Stromal cell of bone marrow (primary cell): ENCODE measurements around the gene PRRT4.

ENCODE experiments used
- DNase-seq: peaks from one replicate; pipeline ENCODE4 v3.0.0-alpha.2; 2012; ENCODE audit warnings: low read depth

The PRRT4 gene

DNA sequence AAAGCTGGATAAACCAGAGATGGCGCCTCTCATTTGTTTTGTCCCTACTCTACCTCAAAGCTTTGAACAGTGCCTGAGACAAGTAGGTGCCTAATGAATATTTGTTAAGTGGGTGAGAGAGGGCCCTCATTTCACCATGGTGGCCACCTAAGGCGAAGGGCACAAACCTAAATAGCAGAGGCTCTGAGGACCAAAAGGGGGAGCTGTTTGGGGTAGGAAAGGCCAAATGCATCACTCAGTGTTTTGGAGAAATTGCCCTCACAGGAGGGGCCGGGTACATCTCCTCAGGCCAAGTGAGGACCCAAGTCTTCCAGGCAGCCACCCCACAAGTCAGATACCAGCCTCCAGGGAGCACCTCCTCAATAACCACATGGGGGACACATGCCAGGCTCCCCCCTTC, 34.3 kb upstream of the PRRT4 start:
- no peak for DNase-seq

DNA sequence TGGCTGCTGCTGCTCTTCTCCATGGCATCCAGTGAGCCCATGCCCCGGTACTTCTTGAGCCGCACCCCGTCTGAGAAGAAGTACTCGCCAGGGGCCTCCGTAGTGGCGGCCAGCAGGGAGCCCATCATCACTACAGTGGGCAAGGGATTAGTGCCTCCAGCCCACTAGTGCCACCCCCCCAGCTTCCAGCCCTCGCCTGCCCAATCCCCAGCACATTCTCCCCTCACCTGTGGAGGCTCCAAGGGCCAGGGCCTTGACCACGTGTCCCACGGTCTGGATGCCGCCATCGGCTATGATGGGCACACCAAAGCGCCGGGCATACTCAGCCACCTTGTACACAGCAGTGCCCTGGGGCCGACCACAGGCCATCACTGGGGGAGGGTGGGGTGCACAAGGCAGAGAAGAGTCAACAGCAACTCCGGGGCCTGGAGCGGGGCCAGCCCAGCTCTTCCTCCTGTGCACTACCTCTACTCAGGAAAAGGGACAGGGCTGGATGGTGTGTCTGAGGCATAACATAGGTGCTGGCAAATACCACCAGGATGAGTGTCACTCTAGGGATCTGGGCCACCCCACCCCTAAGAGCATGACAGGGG, 33.5 kb upstream of the PRRT4 start:
- no peak for DNase-seq

DNA sequence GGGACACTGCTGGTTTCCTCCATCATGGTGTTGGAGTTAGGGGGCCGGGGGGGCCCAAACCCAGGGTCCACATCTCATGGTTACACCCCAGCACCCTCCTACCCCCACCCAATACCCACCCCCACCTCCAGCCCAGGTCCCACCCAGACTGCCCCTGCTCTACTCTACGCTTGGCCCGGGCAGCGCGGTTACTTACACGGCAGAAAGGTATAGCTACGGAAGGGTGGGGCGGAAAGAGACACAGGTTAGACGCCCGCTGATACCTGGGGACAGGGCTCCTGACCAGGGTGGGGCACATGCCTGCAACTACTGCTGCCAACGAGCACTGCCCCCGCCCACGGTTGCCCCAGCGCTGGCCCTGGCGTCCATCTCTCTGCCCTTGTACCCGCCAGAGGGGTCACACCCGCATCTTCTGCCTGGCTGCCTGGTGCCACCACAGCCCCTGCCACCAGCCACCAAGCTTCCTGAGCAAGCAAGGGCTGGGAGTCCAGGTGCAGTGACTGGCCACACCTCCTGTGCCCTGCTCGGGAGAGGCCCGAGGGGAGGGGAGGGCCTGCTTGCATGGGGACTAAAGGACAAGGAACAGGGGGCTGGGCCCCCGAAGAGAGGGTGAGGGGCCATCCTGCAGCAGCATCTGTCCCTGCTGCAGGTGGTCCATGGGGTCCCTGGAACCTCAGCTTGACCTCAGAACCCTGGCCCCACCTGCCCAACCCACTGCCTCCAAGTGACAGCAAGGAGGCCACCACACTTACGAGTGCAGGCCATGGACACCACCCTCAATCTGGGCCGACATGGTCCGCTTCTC, 32.2 kb upstream of the PRRT4 start:
- DNase-seq = no peak

DNA sequence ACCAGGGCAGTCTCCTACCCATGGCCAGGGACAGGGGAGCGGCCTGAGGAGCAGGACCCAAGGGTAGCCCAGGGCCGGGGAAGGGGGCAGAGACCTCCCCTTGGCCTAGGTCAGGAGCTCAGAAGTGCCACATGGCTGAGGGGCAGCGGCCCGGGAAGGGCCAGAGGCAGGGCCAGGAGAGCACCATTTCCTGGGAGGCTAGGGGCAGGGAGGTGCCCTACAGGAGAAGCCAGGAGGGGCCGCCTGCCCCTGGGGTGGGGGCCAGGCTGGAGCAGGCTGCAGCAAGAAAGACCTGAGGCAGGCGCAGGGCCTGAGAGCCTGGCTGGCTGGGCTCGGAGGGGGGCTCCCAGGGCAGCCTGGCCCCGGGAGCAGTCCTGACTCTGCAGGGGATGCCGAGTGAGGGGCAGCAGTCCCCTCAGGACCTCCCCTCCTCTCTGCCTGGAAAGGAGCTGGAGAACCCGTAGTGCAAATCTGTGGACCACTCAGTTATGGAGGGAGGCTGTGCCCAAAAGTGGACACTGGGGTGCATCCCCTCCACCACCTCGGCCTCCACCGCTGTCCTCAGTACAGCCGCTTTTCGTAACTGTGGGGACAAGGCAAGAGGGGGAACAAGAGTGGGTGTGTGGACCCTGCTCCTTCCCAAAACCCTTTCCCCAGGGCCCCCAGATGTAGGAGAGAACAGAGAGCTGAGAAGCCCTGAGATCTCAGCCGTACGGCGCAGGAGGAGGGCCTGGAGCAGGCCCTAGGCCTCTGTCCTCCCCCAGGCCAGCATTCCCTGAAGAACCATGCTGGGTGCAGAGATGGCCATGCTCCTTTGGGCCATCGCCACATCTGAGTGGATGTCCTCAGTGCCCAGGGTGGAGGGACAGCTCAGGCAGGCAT, 31.2 kb upstream of the PRRT4 start:
- DNase-seq = no peak

DNA sequence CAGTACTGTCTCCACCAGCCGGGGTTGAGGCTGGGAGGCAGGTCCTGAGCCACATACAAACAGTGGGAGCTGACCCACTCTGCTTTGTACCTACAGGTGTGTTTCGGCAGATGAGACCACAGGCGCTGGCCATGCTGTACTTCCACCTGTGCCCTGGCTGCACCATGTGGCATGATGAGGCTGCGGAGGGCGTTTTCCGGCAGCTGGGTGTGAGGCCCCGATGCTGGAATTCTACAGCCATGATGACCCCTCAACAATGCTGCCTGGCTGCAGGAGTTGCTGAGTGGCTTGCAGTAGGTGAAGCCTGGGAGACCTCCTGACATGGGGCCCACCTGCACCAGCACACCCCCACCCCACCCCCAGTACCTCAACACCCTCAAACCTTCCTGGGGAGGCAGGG, 30.3 kb upstream of the PRRT4 start:
- no peak for DNase-seq

DNA sequence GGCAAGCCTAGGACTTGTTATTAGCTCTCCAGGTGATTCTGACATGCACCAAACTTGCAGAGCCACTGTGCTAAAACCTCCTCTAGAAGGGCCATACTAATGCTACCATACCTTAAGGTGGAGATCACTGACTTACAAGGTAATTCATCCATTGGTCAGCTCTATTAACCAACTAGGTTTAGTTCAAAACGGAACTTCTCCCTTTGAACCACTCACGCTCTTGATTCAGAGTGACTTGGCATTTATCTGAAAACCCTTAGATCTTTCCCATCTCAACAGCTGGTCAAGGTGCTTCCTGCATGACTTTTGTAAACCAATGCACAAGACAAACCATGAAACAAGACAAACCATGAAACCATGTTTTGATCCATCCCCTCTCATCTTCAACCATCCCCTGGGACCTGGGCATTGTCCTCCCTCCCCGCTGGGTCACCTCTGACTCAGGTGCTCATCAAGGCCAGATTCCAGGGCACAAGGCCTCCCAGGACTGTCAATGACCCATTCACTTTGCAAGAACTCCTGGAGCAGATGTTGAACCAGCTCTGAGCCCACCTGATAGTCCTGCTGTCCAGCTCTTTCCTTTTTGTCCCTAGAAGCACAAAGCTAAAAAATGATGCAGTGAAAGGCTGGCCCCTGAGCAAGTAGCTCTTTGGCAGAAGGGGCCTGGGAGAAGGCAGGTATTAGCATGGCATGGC, 29.5 kb upstream of the PRRT4 start:
- DNase-seq = no peak

DNA sequence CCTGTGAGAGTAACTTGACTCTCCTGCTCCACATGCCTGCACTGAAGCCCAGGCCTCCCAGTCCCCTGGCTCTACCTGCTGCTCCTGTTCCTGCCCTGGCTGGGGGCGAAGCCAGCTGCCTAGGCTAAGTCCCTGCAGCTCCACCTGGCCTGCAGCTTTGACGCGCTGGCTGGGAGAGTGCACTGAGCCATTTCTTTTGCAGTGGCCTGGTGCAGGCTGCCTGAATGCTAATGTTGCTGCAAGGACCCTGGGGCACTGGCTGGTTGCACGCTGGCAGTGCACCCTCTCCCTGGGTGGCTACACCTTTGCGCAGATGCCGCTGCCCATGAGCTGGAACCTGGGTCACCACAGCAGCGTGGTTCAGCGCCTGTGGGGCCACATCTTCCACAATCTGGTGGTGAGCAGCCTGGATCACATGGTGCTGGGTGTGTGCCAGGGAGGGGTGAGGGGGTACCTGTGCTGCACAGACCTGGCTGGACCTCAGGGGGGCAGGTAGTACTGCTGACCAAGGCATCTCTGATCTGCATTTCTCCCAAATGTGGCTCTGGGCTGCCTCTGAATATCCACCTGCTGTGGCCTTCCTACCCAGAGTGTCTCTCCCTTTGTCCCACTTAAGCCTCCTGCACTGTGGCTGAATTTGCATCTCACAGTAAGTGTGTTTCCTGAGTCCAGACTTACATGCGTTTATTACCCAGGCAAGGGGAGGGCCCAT, 28.3 kb upstream of the PRRT4 start:
- DNase-seq = no peak

DNA sequence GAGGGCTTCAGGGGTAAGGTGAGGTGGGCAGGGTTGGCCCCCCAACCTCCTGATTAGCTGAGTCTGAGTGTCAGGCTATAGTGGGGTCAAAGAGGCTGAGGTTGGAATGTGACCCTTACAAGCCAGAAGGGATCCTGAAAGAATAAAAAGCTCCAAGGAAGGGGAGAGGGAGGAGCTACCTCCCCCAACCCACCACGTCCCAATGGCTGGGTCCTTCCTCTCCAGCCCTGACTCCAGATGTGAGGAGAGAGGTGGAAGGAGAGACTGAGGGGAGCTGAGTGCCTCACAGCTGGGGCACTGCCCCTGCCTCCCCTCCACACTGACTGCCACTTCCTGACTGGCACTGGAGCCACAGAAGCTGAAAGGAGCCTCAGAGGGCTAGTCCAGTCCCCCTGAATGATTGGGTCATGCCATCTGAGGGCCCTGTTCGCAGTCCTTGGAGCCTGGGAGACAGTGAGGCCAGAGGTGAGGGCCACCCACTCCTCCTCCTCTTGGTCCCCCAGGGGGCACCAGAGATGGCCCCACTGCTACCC, 27.7 kb upstream of the PRRT4 start:
- no peak for DNase-seq

DNA sequence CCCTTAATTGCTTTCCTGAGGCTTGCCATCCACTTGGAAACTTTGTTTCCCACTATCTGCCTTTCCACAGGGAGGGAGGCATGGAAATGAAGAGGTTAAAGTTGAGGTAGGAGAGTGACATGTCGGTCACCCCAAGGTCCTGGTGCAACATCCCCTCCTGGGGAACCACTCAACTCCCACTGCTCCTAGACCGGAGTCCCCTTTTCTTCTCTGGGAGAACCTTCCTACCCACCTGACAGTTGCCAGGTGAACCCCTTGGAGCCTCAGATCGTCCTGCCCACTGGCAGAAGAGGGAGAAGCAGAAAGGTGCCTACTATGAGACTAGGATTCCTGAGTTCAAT, 26.6 kb upstream of the PRRT4 start:
- DNase-seq = no peak

DNA sequence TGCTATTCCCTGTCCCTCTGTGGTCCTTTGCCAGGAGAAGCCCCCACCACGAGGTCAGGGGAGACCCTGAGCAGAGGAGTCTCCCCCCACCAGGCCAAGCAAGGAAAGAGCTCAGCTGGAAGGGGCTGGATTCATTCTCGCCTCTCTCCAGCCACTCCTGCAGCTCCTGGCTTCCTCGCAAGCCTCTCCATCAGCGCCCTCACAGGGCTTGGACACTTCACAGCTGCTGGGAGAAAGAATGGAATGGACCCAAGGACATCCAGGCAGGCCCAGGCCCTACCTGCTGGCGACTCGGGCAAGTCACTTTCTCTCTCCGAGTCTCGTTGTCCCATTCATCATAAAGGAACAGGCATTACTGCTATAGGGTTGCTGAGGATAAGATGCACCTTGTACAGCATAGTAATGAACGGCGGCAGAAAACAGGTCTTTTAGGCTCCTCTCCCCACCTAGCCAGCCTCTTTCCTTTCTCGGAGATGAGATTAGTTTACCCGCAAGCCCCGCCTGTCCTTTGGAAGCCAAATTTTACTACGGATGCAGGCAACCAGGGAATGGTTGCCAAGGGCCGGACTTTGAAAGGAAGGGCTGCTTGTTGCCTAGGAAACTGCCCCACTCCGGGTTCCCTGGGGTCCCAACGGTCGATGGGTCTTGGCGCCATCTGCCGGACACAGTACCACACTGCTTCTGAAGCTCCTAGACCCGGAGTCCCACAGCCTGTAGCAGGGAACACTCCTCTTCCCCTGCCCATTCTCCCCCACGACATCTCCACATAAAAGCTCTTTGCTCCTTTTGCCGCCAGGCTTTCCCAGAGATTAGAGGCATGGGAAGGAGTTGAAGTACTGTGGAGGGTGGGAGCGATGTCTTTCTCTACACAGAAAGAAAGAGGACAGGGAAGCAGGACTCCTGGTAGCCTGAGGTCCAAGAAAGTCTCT, 26.0 kb upstream of the PRRT4 start:
- DNase-seq = peak; percentile 70

DNA sequence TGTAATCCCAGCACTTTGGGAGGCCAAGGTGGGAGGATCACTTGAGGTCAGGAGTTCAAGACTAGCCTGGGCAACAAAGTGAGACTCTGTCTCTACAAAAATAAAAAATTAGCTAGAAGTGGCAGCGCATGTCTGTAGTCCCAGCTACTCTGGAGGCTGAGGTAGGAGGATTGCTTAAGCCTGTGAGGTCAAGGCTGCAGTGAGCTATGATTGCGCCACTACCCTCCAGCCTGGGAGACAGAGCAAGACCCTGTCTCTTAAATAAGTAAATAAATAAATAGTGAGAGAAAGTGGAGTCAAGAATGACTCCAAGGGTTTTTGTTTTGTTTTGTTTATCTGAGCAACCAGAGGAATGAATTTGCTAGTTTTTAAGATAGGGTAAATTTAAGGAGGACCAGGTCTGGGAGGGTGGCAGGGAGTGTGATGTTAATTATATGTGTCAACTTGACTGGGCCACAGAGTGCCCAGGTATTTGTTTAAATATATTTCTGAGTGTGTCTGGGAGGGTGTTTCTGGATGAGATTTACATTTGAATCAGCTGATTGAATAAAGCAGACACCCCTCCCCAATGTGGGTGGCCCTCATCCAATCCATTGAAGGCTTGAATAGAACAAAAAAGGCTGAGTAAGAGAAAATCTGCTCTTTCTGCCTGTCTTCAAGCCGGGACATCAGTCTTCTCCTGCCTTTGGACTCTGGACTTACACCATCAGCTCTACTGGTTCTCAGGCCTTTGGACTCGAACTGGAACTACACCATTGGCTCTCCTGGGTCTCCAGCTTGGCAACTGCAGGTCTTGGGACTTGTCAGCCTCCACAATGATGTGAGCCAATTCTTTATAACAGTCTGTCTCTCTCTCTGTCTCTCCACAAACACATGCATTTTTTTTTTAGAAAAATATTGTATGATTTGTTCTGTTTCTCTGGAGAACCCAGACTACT, 24.8 kb upstream of the PRRT4 start:
- no peak for DNase-seq

DNA sequence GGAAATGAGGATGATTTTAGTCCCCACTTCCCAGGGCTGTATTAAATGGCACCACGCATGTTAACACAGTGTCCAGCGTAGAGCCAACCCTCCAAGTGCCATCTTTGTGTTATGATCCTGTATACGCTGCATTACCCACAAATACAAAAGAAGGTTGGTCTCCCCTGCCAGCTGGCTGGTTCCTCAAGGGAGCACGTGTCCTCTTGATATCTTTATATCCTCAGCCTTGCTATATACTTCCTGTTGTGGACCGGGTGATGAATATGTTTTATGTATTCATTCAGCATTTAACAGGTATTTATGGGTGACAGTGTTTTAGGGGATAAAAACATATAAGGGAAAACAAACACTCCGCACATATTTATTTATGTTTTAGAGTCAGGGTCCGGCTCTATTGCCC, 23.2 kb upstream of the PRRT4 start:
- no peak for DNase-seq

DNA sequence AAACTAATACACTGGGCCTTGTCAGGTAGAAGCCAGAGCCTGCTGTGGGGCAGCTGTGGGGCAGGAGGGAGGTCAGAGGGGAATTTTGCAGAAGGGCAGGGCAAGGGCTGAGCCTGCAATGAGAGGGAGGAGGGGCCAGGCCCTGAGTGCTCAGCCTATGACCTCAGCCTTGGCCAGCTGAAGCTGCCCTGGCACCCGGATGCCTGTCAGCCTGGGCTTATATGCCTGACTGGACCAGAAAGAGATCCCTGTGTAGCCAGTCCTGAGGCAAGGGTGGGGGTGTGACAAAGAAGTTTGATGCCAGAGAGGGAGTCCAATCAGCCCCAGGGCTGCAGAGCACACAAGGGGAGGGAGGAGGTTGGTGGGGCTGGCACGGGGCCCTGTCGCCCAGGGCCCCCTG, 22.3 kb upstream of the PRRT4 start:
- DNase-seq = no peak

DNA sequence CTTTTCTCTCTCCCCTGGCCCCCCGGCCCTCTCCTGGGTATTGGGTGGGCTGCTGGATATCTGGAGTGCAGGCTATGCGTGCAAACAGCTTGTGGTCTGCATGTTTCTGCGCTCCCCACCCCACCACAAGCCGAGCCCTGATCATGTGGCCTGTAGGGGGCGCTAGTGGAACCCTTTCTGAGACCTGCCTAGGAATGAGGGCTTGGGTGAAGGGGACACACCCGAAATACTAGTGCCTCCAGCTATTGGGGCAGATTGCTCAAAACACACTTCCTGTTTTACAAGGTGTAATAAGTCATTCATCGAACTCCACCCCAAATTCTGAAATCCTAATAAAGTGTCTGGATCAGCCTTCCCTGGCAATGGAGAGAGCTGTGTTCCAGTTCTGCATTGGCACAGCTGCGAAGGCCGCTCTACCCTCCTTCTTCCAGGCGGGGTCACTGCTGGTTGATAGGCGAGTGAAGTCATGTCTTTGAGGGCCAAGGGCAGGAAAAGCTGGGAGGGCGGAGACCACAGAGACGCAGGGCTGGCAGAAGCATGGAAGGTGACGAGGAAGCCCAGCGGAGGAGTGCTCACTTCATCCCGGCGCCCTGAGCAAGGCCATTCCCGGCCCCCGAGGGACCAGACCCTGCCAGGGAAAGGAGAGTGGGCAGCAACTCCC, 19.8 kb upstream of the PRRT4 start:
- no peak for DNase-seq

DNA sequence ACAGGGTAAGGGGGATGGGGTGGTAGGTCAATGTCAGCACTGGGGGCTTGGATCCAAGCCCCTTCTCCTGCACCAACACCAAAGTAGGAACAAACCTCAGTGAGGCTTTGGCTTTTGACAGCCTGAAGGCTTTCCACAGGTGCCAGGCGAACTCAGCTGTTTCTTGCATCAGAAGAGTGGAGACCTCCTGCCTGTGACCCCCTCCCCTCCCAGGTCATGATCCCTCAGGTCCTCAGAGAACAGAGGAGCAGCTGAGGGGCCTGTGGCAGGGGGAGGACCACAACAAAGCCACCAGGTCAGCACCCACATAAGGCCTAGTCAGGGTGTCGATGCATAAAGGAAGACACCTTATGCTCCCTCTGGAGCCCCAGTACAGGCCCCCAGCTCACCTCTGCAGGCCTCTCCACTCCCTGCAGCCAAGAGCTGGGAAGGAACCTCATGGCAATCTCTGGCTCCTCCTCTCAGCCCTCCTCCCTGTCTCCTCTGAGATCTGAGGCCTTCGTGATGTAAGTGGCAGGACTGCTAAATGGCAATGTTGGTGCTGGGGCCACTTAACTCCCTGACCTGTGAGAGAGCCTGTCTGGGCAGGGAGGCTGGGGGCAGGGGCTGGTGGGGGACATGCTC, 19.1 kb upstream of the PRRT4 start:
- no peak for DNase-seq

DNA sequence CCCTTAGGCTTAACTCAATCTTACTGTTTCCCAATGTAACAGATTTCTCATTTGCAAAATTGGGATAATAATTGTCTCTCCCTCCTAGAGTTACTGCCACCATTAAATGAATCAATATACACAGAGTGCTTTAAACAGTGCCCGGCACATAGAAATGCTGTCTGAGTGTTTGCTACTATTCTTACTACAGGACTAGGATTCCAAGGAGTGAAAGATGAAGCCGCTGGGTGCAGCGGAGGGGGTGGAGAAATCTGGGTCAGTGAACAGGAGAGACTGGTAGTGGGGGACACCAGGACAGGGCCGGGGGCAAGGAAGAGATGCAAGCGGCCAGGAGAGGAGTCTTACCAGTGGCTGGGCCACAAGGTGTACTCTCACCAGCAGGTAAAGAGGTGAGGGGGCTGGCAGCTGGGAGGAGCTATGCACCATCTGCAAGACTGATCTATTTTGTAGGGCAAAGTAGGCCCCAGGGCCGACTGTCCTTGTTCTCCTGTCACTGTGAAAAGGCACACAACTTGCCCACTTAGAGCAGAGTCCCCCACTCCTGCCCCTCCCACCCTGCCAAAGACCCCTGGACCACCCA, 18.5 kb upstream of the PRRT4 start:
- DNase-seq = no peak

DNA sequence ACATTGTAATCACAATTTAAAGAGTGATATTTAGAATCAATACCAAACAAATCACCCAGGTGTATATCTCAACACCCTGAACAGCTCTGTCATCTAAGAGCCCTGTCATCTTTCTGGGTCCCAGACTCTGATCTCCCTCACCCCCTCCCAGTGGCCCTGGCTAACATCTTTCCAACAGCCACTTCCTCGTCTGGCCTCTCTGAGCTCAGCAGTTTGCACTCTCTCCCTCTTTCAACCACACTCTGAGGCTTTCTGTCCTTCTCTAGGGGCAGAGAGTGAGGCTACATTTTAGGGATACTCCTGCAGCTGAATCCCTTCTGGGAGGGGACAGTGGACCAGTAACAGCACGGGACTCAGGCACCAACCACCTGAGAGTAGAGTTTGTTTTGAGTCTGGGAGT, 17.1 kb upstream of the PRRT4 start:
- no peak for DNase-seq

DNA sequence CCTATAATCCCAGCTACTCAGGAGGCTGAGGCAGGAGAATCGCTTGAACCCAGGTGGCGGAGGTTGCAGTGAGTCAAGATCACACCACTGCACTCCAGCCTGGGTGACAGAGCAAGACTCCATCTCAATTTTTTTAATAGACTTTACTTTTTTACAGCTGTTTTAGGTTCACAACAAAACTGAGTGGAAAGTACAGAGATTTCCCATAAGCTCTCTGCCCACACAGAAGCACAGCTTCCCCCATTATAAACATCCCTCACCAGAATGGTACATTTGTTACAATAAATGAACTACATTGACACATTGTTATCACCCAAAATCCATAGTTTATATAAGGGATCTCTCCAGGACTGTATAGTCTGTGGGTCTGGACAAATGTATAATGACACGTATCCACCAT, 14.6 kb upstream of the PRRT4 start:
- DNase-seq = no peak
